ENCODE data around the gene HIPK3. TPM values are rescaled to one million over a fixed set of nuclear protein-coding genes. Genes with fewer than 3 reads are reported as not detected.
"Not testable (repeated sequence)": the region's sequence is repeated elsewhere in the genome, so short reads cannot be mapped to it uniquely, and the experiment has no call there.

HIPK3 gene
- total and polyA plus RNA-seq, 10 of the 15 experiments (the other 5 are each of a cell fraction or from before 2014, with no cell fraction given), result 3.4 to 26.5 (median 13.6) TPM

- H3K4me1 ChIP-seq (ENCODE audit: control insufficient read depth, insufficient read depth, low read length); H3K9me3 ChIP-seq (replicated peaks; ENCODE audit: control insufficient read depth, insufficient read depth, low read length); BruUV-seq (replicated peaks); POLR2A ChIA-PET; H2AFZ ChIP-seq (ENCODE audit: control insufficient read depth, low read depth, low read length); H4K20me1 ChIP-seq (ENCODE audit: control insufficient read depth, insufficient read depth); in situ Hi-C loops (cut with MboI); RAD21 ChIA-PET (ENCODE audit: unreplicated experiment); SMC1A ChIA-PET (ENCODE audit: uncharacterized antibody, unreplicated experiment); H3K9ac ChIP-seq (ENCODE audit: control insufficient read depth, insufficient read depth, low read length); H3K4me2 ChIP-seq (ENCODE audit: control insufficient read depth, insufficient read depth); DNase-seq (ENCODE audit: low read depth, low spot score); H3K27me3 ChIP-seq (replicated peaks in 1 of 2; ENCODE audit: control insufficient read depth in 2 of 2, insufficient read depth in 2 of 2, low read length in 1 of 2); H3K27ac ChIP-seq (ENCODE audit: control insufficient read depth, insufficient read depth); CTCF ChIA-PET; H3K36me3 ChIP-seq (ENCODE audit: control insufficient read depth in 2 of 2, insufficient read depth in 2 of 2, low read length in 1 of 2); FAIRE-seq; H3K4me3 ChIP-seq; ATAC-seq; H3K79me2 ChIP-seq (ENCODE audit: control insufficient read depth, insufficient read depth, low read length); intact Hi-C loops (cut with micrococcal nuclease; ENCODE audit: unreplicated experiment): not testable (repeated sequence)
- WGBS (ENCODE audit: insufficient coverage, insufficient replicate concordance, low lambda C conversion rate, missing lambda C conversion rate), result 92% methylated on average over 21 of the region's 35 CpGs
Observed at GRCh38 chr11:33243654-33244053, 13.5 kb upstream of the HIPK3 start.

GRCh38 chr11:33248416-33248971, 8.7 kb upstream of the HIPK3 start:
- DNase-seq (ENCODE audit: low read depth, low spot score) (no peak), ATAC-seq (no peak), FAIRE-seq (no peak)
- intact Hi-C loops (cut with micrococcal nuclease; ENCODE audit: unreplicated experiment) (no loop called here), in situ Hi-C loops (cut with MboI) (no loop called here)
- Histone ChIP-seq H2AFZ (ENCODE audit: control insufficient read depth, low read depth, low read length) (no peak overlapping the region), H3K9me3 (replicated peaks; ENCODE audit: control insufficient read depth, insufficient read depth, low read length) (no peaks in the 10 kb centered on the region; the same call in 2 of the 3 replicates), H4K20me1 (ENCODE audit: control insufficient read depth, insufficient read depth) (no peaks in the 10 kb centered on the region), H3K4me1 (ENCODE audit: control insufficient read depth, insufficient read depth, low read length) (no peaks in the 10 kb centered on the region), H3K27me3 (replicated peaks in 1 of 2; ENCODE audit: control insufficient read depth in 2 of 2, insufficient read depth in 2 of 2, low read length in 1 of 2) (no peaks in the 10 kb centered on the region), H3K9ac (ENCODE audit: control insufficient read depth, insufficient read depth, low read length) (no peak overlapping the region), H3K36me3 (ENCODE audit: control insufficient read depth in 2 of 2, insufficient read depth in 2 of 2, low read length in 1 of 2) (no peaks in the 10 kb centered on the region), H3K79me2 (ENCODE audit: control insufficient read depth, insufficient read depth, low read length) (no peaks in the 10 kb centered on the region), H3K27ac (ENCODE audit: control insufficient read depth, insufficient read depth) (no peak overlapping the region), H3K4me3 (no peak overlapping the region), H3K4me2 (ENCODE audit: control insufficient read depth, insufficient read depth) (no peak overlapping the region)
- no TSS peak for BruUV-seq (replicated peaks)
- CTCF ChIA-PET, result interaction anchor here (0.7 kb wide), 1 partner anchor 11 kb away, joined by 4 read pairs; no protein-coding TSS in a partner anchor
- RAD21 ChIA-PET (ENCODE audit: unreplicated experiment), result no interaction called here
- POLR2A ChIA-PET, result interaction anchor here (0.6 kb wide), 1 partner anchor 9 kb away, joined by 5 read pairs; no protein-coding TSS in a partner anchor
- WGBS (ENCODE audit: insufficient coverage, insufficient replicate concordance, low lambda C conversion rate, missing lambda C conversion rate), result 71% methylated on average over 6 of the region's 6 CpGs
- SMC1A ChIA-PET (ENCODE audit: uncharacterized antibody, unreplicated experiment), result no interaction called here
- TF ChIP-seq CEBPZ (IDR thresholded peaks at IDR 0.05; ENCODE audit: low read depth, low read length) (no peak), ELK1 (IDR thresholded peaks at IDR 0.05; ENCODE audit: low read depth, low read length) (no peak), ATF7 (IDR thresholded peaks at IDR 0.05; ENCODE audit: low read depth) (no peak), SUZ12 (IDR thresholded peaks at IDR 0.05; ENCODE audit: unreplicated experiment) (no peak), JUND (IDR thresholded peaks at IDR 0.05; ENCODE audit: low read depth, low read length) (no peak), HCFC1 (IDR thresholded peaks at IDR 0.05; ENCODE audit: low read length) (no peak), SREBF2 (IDR thresholded peaks at IDR 0.05; ENCODE audit: low read length) (no peak), WRNIP1 (IDR thresholded peaks at IDR 0.05; ENCODE audit: borderline replicate concordance, low read depth, low read length) (no peak), NRF1 (conservative IDR thresholded peaks at IDR 0.05; ENCODE audit: low read depth, low read length) (no peak), E2F4 (IDR thresholded peaks at IDR 0.05; ENCODE audit: low read depth, low read length) (no peak), ZNF384 (IDR thresholded peaks at IDR 0.05; ENCODE audit: borderline replicate concordance, low read depth, low read length) (no peak)
